SK-N-SH (cell line): ENCODE results near the gene COL25A1. TPM values are rescaled to one million over a fixed set of nuclear protein-coding genes. Genes with fewer than 3 reads are reported as not detected.

Experiments
- CTCF ChIA-PET: fragments of 300-600, 350-600 bp; formaldehyde crosslinking; extraction: SDS; loops from one replicate; lab custom pipeline; 2021; lab: Yijun Ruan, JAX
- POLR2A ChIA-PET: fragments of 350-600 bp; sonication (Branson Sonifier 250); formaldehyde crosslinking; extraction: SDS; loops from one replicate; lab custom pipeline; 2020; ENCODE audit warnings: antibody characterized with exemption, inconsistent platforms; lab: Yijun Ruan, JAX
- DNase-seq: peaks from one replicate; pipeline ENCODE4 v3.0.0; 2012
- H2AFZ ChIP-seq: fragments of 200-600 bp; sonication (generic); 2 replicates; pipeline ENCODE4 v1.8.1; 2016; ENCODE audit warnings: antibody characterized with exemption, mild to moderate bottlenecking, low read depth
- H3F3A ChIP-seq: fragments of 200-600 bp; sonication (generic); replicated peaks from 2 replicates; pipeline ENCODE3; 2016; ENCODE audit warnings: antibody characterized with exemption, mild to moderate bottlenecking; ENCODE audit not compliant: insufficient read depth
- H3K27ac ChIP-seq, 2 experiments: fragments of 200-500 bp in 1 of 2; fragments of 200-600 bp in 1 of 2; sonication (Bioruptor generic) in 1 of 2; sonication (generic), shearing (Covaris generic) in 1 of 2; 2 replicates each; pipeline versions ENCODE4 v1.5.1 to v1.6.1; 2014 to 2016; ENCODE audit warnings: low read depth in 2 of 2, inconsistent platforms in 1 of 2, low read length in 1 of 2, mild to moderate bottlenecking in 1 of 2, mixed read lengths in 1 of 2
- H3K27me3 ChIP-seq: fragments of 200-600 bp; sonication (generic), shearing (Covaris generic); 2 replicates; pipeline ENCODE4 v1.6.1; 2016; ENCODE audit warnings: mixed run types; ENCODE audit not compliant: insufficient read depth
- H3K36me3 ChIP-seq, 2 experiments: fragments of 200-500 bp in 1 of 2; fragments of 200-600 bp in 1 of 2; sonication (Bioruptor generic) in 1 of 2; sonication (generic) in 1 of 2; replicated peaks in 1 of 2; 2 replicates each; pipeline versions ENCODE3 to v1.5.1; 2014 to 2016; ENCODE audit warnings: low read length in 1 of 2, mild to moderate bottlenecking in 1 of 2; ENCODE audit not compliant: insufficient read depth in 2 of 2, control insufficient read depth in 1 of 2
- H3K4me1 ChIP-seq, 2 experiments: fragments of 200-500 bp in 1 of 2; fragments of 200-600 bp in 1 of 2; sonication (Bioruptor generic) in 1 of 2; sonication (generic), shearing (Covaris generic) in 1 of 2; 2 replicates each; pipeline versions ENCODE4 v1.5.1 to v1.6.1; 2014 to 2016; ENCODE audit warnings: low read depth in 1 of 2, low read length in 1 of 2, mixed run types in 1 of 2; ENCODE audit not compliant: insufficient read depth in 2 of 2, control insufficient read depth in 1 of 2
- H3K4me2 ChIP-seq: fragments of 200-600 bp; sonication (generic), shearing (Covaris generic); 2 replicates; pipeline ENCODE4 v1.6.1; 2017; ENCODE audit warnings: mixed run types
- H3K4me3 ChIP-seq, 2 experiments: fragments of 200-500 bp in 1 of 2; fragments of 200-600 bp in 1 of 2; sonication (Bioruptor generic) in 1 of 2; sonication (generic), shearing (Covaris generic) in 1 of 2; 2 replicates each; pipeline versions ENCODE4 v1.5.1 to v1.8.1; 2014 to 2016; ENCODE audit warnings: low read depth in 2 of 2, inconsistent platforms in 1 of 2, low read length in 1 of 2, mild to moderate bottlenecking in 1 of 2, mixed read lengths in 1 of 2, moderate library complexity in 1 of 2
- H3K79me2 ChIP-seq: fragments of 200-600 bp; sonication (generic); 2 replicates; pipeline ENCODE4 v1.8.1; 2017; ENCODE audit warnings: mild to moderate bottlenecking; ENCODE audit not compliant: insufficient read depth
- H3K9ac ChIP-seq: fragments of 200-600 bp; sonication (generic); 2 replicates; pipeline ENCODE4 v1.6.1; 2017; ENCODE audit warnings: mixed run types
- H3K9me2 ChIP-seq: fragments of 200-600 bp; sonication (generic); 2 replicates; pipeline ENCODE4 v1.6.1; 2017; ENCODE audit warnings: mixed run types
- H3K9me3 ChIP-seq: fragments of 200-600 bp; sonication (generic); 2 replicates; pipeline ENCODE4 v1.6.1; 2017; ENCODE audit warnings: mixed run types, mild to moderate bottlenecking, moderate library complexity
- H4K20me1 ChIP-seq: fragments of 200-600 bp; sonication (generic); 2 replicates; pipeline ENCODE4 v1.6.1; 2017; ENCODE audit warnings: mild to moderate bottlenecking, mixed run types; ENCODE audit not compliant: insufficient read depth
- CHD2 ChIP-seq: fragments of 150-350 bp; IDR thresholded peaks from 2 replicates; pipeline ENCODE4 v1.6.1; 2018; ENCODE audit warnings: low read length; ENCODE audit not compliant: partially characterized antibody
- CTCF ChIP-seq: fragments of 200-600 bp; sonication (generic); IDR thresholded peaks from 2 replicates; pipeline ENCODE4 v1.6.1; 2017; ENCODE audit warnings: antibody characterized with exemption, mild to moderate bottlenecking, moderate library complexity
- EP300 ChIP-seq, 2 experiments: IDR thresholded peaks; 2 replicates each; pipeline versions ENCODE4 v1.4.0 to v1.6.1; 2012; ENCODE audit warnings: borderline replicate concordance in 1 of 2, low read depth in 1 of 2, low read length in 1 of 2
- EZH2phosphoT487 ChIP-seq: fragments of 200-600 bp; sonication (generic); IDR thresholded peaks from 2 replicates; pipeline ENCODE4 v1.6.1; 2017; ENCODE audit warnings: low read depth, mixed run types, mild to moderate bottlenecking, antibody characterized with exemption, moderate library complexity, borderline replicate concordance
- FOSL2 ChIP-seq: IDR thresholded peaks from 2 replicates; pipeline ENCODE4 v1.4.0; 2012; ENCODE audit warnings: low read depth, mild to moderate bottlenecking, moderate library complexity, borderline replicate concordance
- FOXJ3 ChIP-seq: sonication (generic); formaldehyde crosslinking; IDR thresholded peaks from 2 replicates; pipeline ENCODE4 v1.5.1; 2020; ENCODE audit warnings: mild to moderate bottlenecking, missing genetic modification reagents
- FOXM1 ChIP-seq: IDR thresholded peaks from 2 replicates; pipeline ENCODE4 v1.4.0; 2012; ENCODE audit warnings: low read depth, mild to moderate bottlenecking
- GATA2 ChIP-seq: sonication (generic); formaldehyde crosslinking; IDR thresholded peaks from 2 replicates; pipeline ENCODE4 v1.5.0; 2020; ENCODE audit warnings: mild to moderate bottlenecking, missing genetic modification reagents
- MXI1 ChIP-seq: IDR thresholded peaks from 2 replicates; pipeline ENCODE4 v1.6.1; 2012; ENCODE audit warnings: mild to moderate bottlenecking, low read depth, low read length, improper control_type of control experiment
- POLR2AphosphoS5 ChIP-seq: IDR thresholded peaks from 2 replicates; pipeline ENCODE4 v1.6.1; 2012; ENCODE audit warnings: low read depth, low read length
- RAD21 ChIP-seq: IDR thresholded peaks from 2 replicates; pipeline ENCODE4 v1.6.1; 2012; ENCODE audit warnings: mild to moderate bottlenecking, low read length
- RFX5 ChIP-seq: IDR thresholded peaks from 2 replicates; pipeline ENCODE4 v1.6.1; 2012; ENCODE audit warnings: mild to moderate bottlenecking, improper control_type of control experiment, low read length
- RXRA ChIP-seq: IDR thresholded peaks from 2 replicates; pipeline ENCODE4 v1.4.0; 2012; ENCODE audit warnings: low read depth, mild to moderate bottlenecking, borderline replicate concordance
- TCF12 ChIP-seq: IDR thresholded peaks from 2 replicates; pipeline ENCODE4 v1.4.0; 2012
- TEAD4 ChIP-seq: IDR thresholded peaks from 2 replicates; pipeline ENCODE4 v1.4.0; 2012; ENCODE audit warnings: mild to moderate bottlenecking, borderline replicate concordance; ENCODE audit not compliant: insufficient read depth
- USF1 ChIP-seq: IDR thresholded peaks from 2 replicates; pipeline ENCODE4 v1.4.0; 2012; ENCODE audit warnings: low read depth, borderline replicate concordance
- USF2 ChIP-seq: fragments of 150-350 bp; IDR thresholded peaks from 2 replicates; pipeline ENCODE4 v1.6.1; 2017; ENCODE audit warnings: antibody characterized with exemption, low read length, low read depth, borderline replicate concordance
- YY1 ChIP-seq: IDR thresholded peaks from 2 replicates; pipeline ENCODE4 v1.4.0; 2012; ENCODE audit warnings: low read depth, mild to moderate bottlenecking
- ZBTB33 ChIP-seq: IDR thresholded peaks from 2 replicates; pipeline ENCODE4 v1.4.0; 2012; ENCODE audit warnings: low read depth, borderline replicate concordance
- WGBS: methylation state at CpG from one replicate; pipeline ENCODE4 v1.1.6; 2017; ENCODE audit warnings: low lambda C conversion rate; 5-methylcytosine and 5-hydroxymethylcytosine counted together
- polyA plus RNA-seq, 3 experiments: library from polyadenylated mRNA; depleted of rRNA; stranded (reverse); fragments of >200 nt; gene quantifications; 2 replicates each; pipeline ENCODE4 v1.2.3, GENCODE V29; 2012
- TF ChIP-seq, protein P1 (sequence below): IDR thresholded peaks from 2 replicates; pipeline ENCODE4; 2012
- TF ChIP-seq, protein P2 (sequence below): IDR thresholded peaks from 2 replicates; pipeline ENCODE4 v1.4.0; 2012; ENCODE audit warnings: low read depth

The COL25A1 gene
- polyA plus RNA-seq, 1 of the 3 experiments (the other 2 are of a cell fraction): not detected

GRCh38 chr4:109079201-109079600 lies 223.3 kb downstream of the COL25A1 start:
- no peaks in the 10 kb centered on the region for H3F3A ChIP-seq
- H3K9me2 ChIP-seq: no peaks in the 10 kb centered on the region
- TF ChIP-seq TCF12 (no peak), RFX5 (no peak), MXI1 (no peak), RAD21 (no peak), POLR2AphosphoS5 (no peak), YY1 (no peak), USF1 (no peak), FOXJ3 (CRISPR knock-in tag) (no peak), EZH2phosphoT487 (no peak)
- TF ChIP-seq, protein P1, sequence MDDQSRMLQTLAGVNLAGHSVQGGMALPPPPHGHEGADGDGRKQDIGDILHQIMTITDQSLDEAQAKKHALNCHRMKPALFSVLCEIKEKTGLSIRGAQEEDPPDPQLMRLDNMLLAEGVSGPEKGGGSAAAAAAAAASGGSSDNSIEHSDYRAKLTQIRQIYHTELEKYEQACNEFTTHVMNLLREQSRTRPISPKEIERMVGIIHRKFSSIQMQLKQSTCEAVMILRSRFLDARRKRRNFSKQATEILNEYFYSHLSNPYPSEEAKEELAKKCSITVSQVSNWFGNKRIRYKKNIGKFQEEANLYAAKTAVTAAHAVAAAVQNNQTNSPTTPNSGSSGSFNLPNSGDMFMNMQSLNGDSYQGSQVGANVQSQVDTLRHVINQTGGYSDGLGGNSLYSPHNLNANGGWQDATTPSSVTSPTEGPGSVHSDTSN: no peak
- POLR2A ChIA-PET: no interaction called here
- H3K36me3 ChIP-seq: no peaks in the 10 kb centered on the region
- 22% methylated on average over 2 of the region's 2 CpGs for WGBS
- no peaks in the 10 kb centered on the region for H3K4me1 ChIP-seq
- DNase-seq: no peak
- H3K9ac ChIP-seq: no peak overlapping the region
- H3K79me2 ChIP-seq: no peaks in the 10 kb centered on the region
- H3K4me3 ChIP-seq: no peak overlapping the region
- H3K27ac ChIP-seq: no peak overlapping the region
- no peaks in the 10 kb centered on the region for H3K27me3 ChIP-seq
- CTCF ChIA-PET: no interaction called here
- no peak overlapping the region for H2AFZ ChIP-seq
- no peak overlapping the region for H3K4me2 ChIP-seq
- H3K9me3 ChIP-seq: no peaks in the 10 kb centered on the region
- H4K20me1 ChIP-seq: no peaks in the 10 kb centered on the region

GRCh38 chr4:109078724-109079123 lies 223.7 kb downstream of the COL25A1 start:
- no peak overlapping the region for H3K4me3 ChIP-seq
- no peaks in the 10 kb centered on the region for H3K4me1 ChIP-seq
- H3F3A ChIP-seq: no peaks in the 10 kb centered on the region
- H3K9me3 ChIP-seq: no peaks in the 10 kb centered on the region
- no peaks in the 10 kb centered on the region for H4K20me1 ChIP-seq
- no peak for DNase-seq
- H3K9ac ChIP-seq: no peak overlapping the region
- no peaks in the 10 kb centered on the region for H3K27me3 ChIP-seq
- no peak overlapping the region for H2AFZ ChIP-seq
- CTCF ChIA-PET: no interaction called here
- 22% methylated on average over 1 of the region's 1 CpG for WGBS
- no peaks in the 10 kb centered on the region for H3K9me2 ChIP-seq
- no peak overlapping the region for H3K27ac ChIP-seq
- H3K36me3 ChIP-seq: no peaks in the 10 kb centered on the region
- POLR2A ChIA-PET: no interaction called here
- no peak overlapping the region for H3K4me2 ChIP-seq
- no peaks in the 10 kb centered on the region for H3K79me2 ChIP-seq
- TF ChIP-seq RAD21 (no peak), USF2 (no peak), EP300 (IDR thresholded peaks at IDR 0.05; ENCODE audit: borderline replicate concordance in 1 of 2, low read depth in 1 of 2, low read length in 1 of 2) (no peak), FOXM1 (no peak), FOSL2 (no peak), USF1 (no peak), RXRA (no peak), FOXJ3 (CRISPR knock-in tag) (no peak), RFX5 (no peak), CTCF (no peak), GATA2 (CRISPR knock-in tag) (no peak), TEAD4 (no peak), ZBTB33 (no peak), CHD2 (no peak), YY1 (no peak)
- TF ChIP-seq, protein P2, sequence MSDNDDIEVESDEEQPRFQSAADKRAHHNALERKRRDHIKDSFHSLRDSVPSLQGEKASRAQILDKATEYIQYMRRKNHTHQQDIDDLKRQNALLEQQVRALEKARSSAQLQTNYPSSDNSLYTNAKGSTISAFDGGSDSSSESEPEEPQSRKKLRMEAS: no peak
